ENCODE measurements around the gene MDK.

DNA sequence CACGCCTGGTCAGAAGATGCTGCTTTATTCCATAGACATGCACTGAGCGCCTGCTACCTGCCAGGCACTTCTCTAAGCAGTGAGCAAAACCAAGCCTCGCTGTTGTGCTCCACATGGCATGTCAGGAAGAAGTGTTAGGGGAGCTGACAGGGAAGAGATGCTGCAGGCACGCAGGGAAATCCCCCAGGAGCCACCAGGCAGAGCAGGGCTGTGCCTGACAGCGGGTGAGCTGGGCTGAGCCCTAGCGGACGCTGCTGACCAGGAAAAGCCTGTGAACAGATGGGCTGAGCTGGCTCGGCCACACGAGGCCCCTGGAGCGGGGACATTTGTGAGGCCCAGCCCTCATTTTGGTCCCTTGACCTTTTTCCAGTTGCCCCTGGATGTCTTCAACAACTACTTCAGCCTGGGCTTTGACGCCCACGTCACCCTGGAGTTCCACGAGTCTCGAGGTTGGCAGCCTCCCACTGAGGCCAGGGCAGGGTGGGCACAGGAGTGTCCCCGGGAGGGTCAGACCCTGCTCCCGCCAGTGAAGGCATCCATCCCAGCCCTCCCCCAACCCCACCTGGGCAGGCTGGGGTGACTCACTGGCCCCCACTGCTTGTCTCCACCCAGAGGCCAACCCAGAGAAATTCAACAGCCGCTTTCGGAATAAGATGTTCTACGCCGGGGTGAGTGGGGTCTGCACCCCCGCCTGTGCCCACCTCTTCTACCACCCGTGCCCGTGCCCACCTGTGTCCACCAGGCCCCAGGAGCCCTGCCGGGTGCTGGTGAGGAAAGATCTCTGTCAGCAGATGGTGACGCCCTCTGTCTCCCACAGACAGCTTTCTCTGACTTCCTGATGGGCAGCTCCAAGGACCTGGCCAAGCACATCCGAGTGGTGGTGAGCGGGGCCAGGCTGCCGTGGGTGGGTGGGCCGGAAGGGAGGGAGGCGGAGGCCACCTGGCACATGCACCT lies 7.4 kb upstream of the MDK start:
- TF ChIP-seq, protein P1, sequence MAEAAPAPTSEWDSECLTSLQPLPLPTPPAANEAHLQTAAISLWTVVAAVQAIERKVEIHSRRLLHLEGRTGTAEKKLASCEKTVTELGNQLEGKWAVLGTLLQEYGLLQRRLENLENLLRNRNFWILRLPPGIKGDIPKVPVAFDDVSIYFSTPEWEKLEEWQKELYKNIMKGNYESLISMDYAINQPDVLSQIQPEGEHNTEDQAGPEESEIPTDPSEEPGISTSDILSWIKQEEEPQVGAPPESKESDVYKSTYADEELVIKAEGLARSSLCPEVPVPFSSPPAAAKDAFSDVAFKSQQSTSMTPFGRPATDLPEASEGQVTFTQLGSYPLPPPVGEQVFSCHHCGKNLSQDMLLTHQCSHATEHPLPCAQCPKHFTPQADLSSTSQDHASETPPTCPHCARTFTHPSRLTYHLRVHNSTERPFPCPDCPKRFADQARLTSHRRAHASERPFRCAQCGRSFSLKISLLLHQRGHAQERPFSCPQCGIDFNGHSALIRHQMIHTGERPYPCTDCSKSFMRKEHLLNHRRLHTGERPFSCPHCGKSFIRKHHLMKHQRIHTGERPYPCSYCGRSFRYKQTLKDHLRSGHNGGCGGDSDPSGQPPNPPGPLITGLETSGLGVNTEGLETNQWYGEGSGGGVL (tag by site-specific recombination; IDR thresholded peaks at IDR 0.05), result no peak
- TF ChIP-seq ZNF677 (tag by site-specific recombination; IDR thresholded peaks at IDR 0.05) (no peak), ZNF707 (tag by site-specific recombination; IDR thresholded peaks at IDR 0.05) (no peak), ZNF600 (tag by site-specific recombination; IDR thresholded peaks at IDR 0.05) (no peak), ZNF416 (tag by site-specific recombination; IDR thresholded peaks at IDR 0.05) (no peak)
- TF ChIP-seq, protein P2, sequence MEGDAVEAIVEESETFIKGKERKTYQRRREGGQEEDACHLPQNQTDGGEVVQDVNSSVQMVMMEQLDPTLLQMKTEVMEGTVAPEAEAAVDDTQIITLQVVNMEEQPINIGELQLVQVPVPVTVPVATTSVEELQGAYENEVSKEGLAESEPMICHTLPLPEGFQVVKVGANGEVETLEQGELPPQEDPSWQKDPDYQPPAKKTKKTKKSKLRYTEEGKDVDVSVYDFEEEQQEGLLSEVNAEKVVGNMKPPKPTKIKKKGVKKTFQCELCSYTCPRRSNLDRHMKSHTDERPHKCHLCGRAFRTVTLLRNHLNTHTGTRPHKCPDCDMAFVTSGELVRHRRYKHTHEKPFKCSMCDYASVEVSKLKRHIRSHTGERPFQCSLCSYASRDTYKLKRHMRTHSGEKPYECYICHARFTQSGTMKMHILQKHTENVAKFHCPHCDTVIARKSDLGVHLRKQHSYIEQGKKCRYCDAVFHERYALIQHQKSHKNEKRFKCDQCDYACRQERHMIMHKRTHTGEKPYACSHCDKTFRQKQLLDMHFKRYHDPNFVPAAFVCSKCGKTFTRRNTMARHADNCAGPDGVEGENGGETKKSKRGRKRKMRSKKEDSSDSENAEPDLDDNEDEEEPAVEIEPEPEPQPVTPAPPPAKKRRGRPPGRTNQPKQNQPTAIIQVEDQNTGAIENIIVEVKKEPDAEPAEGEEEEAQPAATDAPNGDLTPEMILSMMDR (tag by site-specific recombination; IDR thresholded peaks at IDR 0.05), result no peak
